NB4 (cell line): ENCODE results near the gene KRTAP12-2.

Experiments used
- MYC ChIP-seq: IDR thresholded peaks from 2 replicates; pipeline ENCODE4 v1.6.1; 2011; ENCODE audit warnings: low read depth, low read length
- POLR2A ChIP-seq: IDR thresholded peaks from 2 replicates; pipeline ENCODE4 v1.6.1; 2011; ENCODE audit warnings: mild to moderate bottlenecking; ENCODE audit not compliant: insufficient read length; ENCODE audit errors: extremely low read depth
- TF ChIP-seq, protein P1 (sequence below): IDR thresholded peaks from one replicate; pipeline ENCODE4 v1.5.1; 2012; ENCODE audit warnings: low read depth, low read length

GRCh38 chr21:44706026-44706705 lies 39.4 kb upstream of the KRTAP12-2 start:
- TF ChIP-seq, protein P1, sequence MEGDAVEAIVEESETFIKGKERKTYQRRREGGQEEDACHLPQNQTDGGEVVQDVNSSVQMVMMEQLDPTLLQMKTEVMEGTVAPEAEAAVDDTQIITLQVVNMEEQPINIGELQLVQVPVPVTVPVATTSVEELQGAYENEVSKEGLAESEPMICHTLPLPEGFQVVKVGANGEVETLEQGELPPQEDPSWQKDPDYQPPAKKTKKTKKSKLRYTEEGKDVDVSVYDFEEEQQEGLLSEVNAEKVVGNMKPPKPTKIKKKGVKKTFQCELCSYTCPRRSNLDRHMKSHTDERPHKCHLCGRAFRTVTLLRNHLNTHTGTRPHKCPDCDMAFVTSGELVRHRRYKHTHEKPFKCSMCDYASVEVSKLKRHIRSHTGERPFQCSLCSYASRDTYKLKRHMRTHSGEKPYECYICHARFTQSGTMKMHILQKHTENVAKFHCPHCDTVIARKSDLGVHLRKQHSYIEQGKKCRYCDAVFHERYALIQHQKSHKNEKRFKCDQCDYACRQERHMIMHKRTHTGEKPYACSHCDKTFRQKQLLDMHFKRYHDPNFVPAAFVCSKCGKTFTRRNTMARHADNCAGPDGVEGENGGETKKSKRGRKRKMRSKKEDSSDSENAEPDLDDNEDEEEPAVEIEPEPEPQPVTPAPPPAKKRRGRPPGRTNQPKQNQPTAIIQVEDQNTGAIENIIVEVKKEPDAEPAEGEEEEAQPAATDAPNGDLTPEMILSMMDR, result no peak
- TF ChIP-seq POLR2A, result no peak
- TF ChIP-seq MYC, result no peak
